HFF-Myc (cell line): Measurements from ENCODE around the gene CENPM.

Experiments
- DNase-seq: peaks from one replicate; pipeline ENCODE4 v3.0.0-alpha.2; 2011; ENCODE audit warnings: low read depth; ENCODE audit errors: extremely low read depth
- H3K4me3 ChIP-seq: replicated peaks from 2 replicates; pipeline ENCODE4 v1.5.1; 2011; ENCODE audit warnings: low read depth, mild to moderate bottlenecking, control low read depth, low read length
- CTCF ChIP-seq: IDR thresholded peaks from 2 replicates; pipeline ENCODE4 v1.5.1; 2012; ENCODE audit warnings: mild to moderate bottlenecking, low read depth, low read length, control low read depth; ENCODE audit errors: missing control alignments

Gene CENPM

GRCh38 chr22:41933411-41934177, 13.4 kb downstream of the CENPM start:
- H3K4me3 ChIP-seq, result no peak overlapping the region
- TF ChIP-seq CTCF, result no peak
- no peak for DNase-seq

- no peak overlapping the region for H3K4me3 ChIP-seq
- no peak for DNase-seq
- TF ChIP-seq CTCF, result no peak
Measured at GRCh38 chr22:41932353-41932752, 14.6 kb downstream of the CENPM start.

GRCh38 chr22:41931701-41932269, 15.2 kb downstream of the CENPM start:
- TF ChIP-seq CTCF, result no peak
- H3K4me3 ChIP-seq, result no peak overlapping the region

GRCh38 chr22:41929418-41929810, 17.5 kb downstream of the CENPM start:
- H3K4me3 ChIP-seq, result no peak overlapping the region
- no peak for TF ChIP-seq CTCF
- DNase-seq, result no peak

More at GRCh38 chr22:41931701-41932269, 15.2 kb downstream of the CENPM start:
- DNase-seq, result no peak

- no peak for DNase-seq
- no peak overlapping the region for H3K4me3 ChIP-seq
- TF ChIP-seq CTCF, result no peak
Measured at GRCh38 chr22:41928593-41929417, 18.1 kb downstream of the CENPM start.

- no peak for TF ChIP-seq CTCF
- no peak overlapping the region for H3K4me3 ChIP-seq
- no peak for DNase-seq
Measured at GRCh38 chr22:41927813-41928212, 19.1 kb downstream of the CENPM start.
